Muscle of arm (tissue), 12 donors: Measurements from ENCODE around the gene SFT2D2. TPM values are rescaled to one million over a fixed set of nuclear protein-coding genes. Genes with fewer than 3 reads are reported as not detected.

Source experiments
- DNase-seq: peaks from one replicate; pipeline ENCODE4 v3.0.0-alpha.2; 2013
- polyA plus RNA-seq, 12 donors: library from polyadenylated mRNA; unstranded; fragments of 120-200 nt; gene quantifications; one replicate each; pipeline ENCODE4 v1.2.1, GENCODE V29; 2013; ENCODE audit not compliant: insufficient read length in 12 of 12

Gene SFT2D2
- polyA plus RNA-seq, 12 donors: 7.1 to 14.3 (median 10.6) TPM; not detected in 1

DNA sequence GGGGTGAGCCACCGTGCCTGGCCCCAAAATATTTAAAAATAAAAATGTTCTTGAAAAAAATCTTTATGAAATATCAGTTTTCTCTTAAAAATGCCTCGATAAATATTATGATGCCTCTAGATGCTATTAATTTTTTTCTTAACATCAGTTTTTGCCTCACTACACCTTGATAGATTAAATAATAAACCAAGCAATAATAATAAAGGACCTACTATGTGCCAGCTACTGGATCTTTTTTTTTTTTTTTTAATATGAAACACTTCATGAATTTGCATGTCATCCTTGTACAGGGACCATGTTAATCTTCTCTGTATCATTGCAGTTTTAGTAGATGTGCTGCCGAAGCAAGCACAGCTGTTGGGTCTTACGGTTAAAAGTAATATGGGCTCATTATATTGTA lies 37.3 kb downstream of the SFT2D2 start:
- DNase-seq: no peak

DNA sequence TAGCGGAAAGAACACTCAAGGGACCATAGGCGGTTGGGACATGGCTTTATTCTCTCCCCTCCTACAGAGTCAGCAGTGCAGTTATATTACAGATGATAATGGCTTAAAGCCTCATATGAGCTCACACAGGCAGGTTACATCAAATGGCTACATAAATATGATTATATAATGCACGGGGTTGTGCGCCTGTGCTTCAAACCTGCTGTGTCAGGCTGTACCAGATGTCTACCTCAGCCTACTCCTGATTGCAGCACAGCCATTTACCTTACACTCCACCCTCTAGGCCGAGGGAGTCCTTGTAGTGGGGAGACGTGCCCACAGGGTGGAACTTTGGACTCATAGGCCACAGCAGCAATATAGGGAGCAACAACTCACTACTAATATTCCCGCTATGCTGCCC lies 38.5 kb downstream of the SFT2D2 start:
- DNase-seq: no peak

DNA sequence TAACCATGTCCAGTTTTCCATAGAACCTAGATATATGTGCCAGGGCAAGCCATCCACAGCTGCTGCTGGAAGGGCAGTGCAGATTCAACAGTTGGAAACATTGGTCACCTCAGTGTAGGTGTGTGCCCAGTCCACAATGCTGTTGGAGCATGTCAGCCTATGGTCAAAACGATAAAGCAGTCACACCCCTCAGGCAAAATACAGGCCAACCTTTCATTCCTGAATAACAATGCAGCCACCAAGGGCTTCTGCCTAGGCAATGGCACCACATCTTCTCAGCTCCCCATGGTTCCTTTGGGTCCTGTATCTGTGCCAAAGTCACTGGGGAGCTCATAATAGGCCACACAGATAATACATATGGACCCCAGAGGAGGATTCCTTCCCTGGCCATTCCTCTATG lies 39.8 kb downstream of the SFT2D2 start:
- DNase-seq: no peak

DNA sequence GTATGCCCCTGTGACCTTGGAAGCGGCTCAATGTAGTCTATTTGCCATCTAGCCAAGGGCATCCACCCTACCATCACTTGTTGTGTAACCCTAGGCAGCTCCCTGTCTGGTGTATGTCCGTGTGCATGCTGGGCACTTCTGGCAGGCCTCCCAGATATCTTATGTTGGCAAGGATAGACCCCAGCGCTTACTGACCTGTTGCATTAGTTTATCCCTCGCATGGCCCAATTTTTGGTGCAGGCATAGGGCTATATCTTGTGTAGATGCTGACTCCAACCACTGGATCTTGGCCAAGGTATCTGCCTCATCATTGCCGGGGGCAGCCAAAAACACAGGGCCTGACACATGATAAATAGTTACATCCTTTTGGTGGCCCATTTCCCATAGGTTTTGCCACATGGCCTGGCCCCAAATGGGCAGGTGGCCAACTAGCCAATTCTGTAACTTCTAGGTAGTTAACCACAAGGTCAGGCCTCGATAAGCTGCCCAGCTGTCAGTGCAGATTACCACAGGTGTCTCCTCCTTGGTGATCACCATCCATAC lies 40.9 kb downstream of the SFT2D2 start:
- no peak for DNase-seq

DNA sequence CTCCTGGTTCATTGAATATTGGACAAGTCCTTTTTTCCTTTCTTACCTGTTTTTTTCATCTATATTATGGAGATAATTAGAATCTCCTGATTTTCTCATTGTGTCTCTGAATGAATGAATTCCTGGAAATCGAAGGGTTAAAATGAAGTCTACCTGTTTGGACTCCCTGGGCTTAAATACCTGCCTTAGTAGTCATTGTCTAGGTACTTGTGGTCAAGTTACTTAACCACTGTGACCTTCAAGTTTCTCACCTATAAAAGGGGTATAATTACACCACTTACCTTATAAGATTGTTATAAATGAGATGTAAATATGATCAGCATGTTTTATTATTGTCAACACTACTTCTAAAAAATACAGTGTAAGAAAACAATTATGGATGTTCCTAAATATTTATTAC lies 45.8 kb downstream of the SFT2D2 start:
- DNase-seq: no peak

DNA sequence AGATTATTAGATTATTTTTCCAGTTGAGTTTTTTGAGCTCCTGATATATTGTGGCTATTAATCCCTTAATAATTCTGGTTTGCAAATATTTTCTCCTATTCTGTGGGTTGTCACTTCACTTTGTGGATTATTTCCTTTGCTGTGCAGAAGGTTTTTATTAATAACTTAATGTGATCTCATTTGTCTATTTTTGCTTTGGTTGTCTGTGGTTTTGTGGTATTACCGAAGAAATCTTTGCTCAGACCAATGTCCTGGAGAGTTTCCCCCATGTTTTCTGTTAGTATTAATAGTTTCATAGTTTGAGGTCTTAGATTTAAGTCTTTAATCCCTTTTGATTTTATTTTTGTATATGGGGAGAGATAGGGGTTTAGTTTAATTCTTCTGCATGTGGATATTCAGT lies 47.8 kb downstream of the SFT2D2 start:
- DNase-seq: no peak

DNA sequence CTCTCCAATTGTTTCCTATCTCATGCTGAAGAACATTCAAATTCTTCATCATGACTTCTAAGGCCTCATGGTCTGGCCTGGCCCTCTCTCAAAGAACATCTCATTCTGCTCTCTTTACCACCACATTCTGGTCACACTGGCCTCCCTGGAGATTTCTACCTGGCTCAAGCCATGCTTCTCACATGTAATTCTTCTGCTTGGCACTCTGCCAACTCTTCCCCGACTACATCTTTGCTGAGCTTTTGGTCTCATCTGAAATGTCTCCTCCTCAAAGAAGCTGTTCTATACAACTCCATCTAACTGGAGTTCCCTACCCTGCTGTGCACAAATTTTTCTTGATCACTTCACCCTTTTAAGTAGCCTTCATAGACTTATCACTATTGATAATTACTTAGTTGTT lies 53.4 kb downstream of the SFT2D2 start:
- DNase-seq: no peak

DNA sequence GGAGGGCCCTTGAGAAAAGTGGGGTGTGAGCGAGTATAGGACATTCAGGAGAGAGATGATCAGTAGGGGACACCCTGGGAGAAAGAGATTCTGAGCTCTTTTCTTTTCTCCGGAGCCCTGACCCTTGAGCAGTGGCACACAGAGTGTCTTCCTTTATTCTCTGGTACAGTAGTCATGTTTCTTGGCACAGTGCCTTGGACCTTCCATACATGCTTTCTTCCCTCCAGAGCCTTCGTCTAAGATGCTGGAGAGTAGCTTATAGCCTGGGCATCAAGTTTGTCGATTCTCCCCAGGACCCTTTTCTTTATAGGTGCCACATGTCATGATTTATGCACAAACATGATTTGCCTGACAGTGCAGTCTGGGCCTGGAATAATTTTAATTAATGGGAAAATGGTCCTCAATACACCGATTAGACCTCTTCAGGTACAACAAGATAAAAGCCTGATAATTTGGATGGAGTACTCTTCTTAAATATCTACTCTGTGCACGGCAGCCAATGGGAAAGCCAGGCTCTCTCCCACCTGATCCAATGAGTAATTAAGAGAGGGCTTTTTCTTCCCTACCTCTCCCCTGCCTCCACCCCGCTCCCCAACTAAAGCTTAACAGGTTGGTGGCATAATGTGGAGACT lies 54.6 kb downstream of the SFT2D2 start, which contains the start of gene TBX19:
Gene TBX19, plus strand, starts transcription at position 582 of the 632 bp plus-strand sequence. CDS start 214 bp downstream, outside the sequence.
- DNase-seq: no peak

DNA sequence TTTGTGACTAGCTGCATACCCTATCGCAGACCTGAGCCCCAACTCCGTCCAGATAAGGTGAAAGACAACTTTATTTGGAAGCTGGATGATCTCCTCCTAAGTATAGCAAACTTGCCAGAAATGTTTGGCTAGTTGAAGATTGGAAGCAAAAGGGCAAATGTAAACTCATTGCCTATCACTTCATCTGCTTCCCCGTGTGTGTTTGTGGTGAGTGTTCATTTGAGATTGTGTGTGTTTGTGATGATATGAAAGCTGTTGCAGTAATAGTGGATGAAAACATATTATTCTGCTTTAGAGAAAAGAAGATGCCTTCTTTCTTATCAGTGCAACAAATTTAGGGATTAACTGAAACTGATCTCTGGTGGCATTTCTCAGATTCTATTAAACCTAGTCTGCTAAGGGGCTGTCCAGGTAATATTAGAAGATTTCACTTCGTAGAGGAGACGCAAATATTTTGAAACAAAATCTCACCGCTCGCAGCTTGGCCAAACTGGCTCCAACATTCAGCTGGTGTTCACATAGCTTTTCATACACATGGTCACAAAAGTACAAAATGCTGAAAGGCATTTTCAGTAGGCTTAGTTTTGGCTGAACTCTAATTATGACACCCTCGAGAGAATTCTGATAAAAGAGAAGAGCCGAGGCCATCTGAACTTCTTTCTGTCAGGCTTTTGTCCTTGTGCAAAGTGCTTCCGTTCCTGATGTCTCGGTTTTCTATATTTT lies 56.0 kb downstream of the SFT2D2 start:
- DNase-seq: no peak

DNA sequence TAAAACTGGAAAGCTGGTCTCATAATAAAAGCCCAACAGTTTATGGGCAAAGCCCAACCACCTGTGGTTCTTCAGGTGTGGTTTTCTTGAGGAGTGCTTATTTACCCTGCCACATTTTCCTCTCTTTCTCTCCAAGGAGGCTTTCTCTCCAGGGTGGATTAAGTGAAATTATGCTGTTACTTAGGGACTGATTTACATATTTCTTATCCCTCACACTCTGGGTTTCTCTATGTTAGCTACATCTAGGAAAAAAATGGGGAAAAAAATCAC lies 59.7 kb downstream of the SFT2D2 start:
- no peak for DNase-seq

DNA sequence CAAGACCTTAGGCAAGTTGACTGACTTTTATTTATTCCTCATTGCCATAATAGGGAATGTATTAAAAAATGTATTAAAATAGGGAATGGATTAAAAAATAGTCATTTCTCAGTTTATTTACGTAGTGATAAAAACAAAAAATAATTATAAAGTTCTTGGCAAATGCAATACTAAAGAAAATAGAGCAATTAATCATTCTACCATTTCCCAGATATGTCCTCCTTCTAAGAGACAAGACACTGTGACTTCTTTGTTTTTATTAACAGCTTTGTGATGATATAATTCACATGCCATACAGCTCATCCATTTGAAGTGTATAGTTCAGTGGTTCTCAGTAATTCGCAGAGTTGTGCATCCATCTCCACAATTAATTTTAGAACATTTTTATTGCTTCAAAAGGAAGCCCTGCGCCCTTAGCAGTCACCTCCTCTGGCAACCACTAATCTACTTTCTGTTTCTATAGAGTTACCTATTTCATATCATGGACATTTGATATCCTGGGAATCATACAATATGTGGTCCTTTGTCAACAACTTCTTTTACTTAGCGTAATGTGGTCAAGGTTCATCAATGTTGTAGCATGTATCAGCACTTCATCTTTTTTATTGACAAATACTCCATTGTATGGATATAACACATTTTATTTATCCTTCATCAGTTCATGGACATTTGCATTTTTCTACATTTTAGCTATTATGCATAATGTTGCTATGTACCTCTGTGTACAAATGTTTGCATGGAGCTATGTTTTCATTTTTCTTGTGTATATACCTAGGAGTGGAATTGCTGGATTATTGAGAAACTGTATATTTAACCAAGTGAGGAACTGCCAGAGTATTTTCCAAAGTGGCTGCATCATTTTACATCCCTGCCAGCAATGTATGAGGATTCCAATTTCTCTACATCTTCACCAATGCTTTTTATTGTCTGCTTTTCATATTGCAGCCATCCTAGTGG lies 60.4 kb downstream of the SFT2D2 start:
- no peak for DNase-seq

DNA sequence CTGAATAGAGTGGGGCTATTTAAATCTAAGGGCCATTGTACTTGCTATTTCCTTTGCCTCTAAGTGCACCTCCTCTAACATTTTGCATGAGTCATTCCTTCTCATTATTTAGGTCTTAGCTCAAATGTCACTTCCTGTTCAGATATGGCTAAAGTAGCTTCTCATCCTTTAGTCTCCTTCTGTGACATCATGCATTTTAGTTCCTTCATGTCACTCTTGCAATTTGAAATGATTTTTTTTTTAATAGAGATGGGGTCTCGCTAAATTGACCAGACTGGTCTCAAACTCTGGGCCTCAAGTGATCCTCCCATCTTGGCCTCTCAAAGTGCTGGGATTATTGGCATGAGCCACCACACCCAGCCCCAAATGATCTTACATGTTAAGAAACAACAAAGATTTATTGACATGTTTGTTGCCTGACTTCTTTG lies 61.4 kb downstream of the SFT2D2 start:
- DNase-seq: no peak

DNA sequence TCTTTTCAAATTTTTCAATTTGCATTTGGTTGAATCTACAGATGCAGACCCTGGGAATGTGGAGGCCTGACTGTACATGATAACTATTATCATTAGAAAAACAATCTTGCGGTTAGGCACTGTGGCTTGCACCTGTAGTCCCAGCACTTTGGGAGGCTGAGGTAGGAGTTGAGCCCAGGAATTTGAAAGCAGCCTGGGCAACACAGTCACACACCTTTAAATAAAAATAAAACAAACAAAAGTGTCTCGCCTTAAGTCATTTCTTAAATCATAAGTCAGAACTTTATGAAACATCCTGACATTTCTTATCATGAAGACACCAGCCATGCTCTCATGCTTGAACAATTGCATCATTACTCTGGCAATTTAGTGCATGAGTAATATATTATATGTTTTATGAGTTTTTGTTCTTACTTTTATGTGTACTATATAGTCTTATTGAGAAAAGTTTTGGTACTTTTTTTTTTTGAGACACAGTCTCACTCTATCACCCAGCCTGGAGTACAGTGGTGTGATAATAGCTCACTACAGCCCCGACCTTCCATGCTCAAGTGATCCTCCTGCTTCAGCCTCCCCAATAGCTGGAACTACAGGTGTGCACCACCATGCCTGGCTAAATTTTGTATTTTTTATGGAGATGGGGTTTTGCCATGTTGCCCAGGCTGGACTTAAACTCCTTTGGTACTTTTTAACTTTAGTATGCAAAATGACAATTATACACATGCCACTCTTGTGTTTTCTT lies 62.7 kb downstream of the SFT2D2 start:
- DNase-seq: no peak

DNA sequence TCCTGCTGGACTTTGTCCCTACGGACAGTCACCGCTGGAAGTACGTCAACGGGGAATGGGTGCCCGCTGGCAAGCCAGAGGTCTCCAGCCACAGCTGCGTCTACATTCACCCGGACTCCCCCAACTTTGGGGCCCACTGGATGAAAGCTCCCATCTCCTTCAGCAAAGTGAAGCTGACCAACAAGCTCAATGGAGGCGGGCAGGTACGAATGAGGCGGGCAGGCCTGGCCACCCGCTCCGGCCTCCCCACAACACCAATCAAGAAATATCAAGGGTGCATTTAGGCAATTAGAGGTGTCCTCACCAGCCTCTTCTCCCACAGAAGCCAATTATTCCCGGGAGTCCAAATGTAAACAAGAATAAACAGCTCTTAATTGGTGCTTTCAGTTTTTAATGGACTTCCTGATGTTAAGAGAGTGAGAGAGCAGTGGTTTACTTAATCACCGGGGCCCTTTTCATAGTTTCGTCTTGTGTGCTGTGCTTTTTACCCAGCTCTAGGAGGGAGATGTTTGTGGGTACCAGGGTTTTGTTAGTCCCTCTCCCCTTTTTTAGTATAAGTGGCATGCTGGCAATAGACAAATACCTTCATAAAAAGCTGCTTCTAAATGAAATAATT lies 65.5 kb downstream of the SFT2D2 start:
- no peak for DNase-seq

DNA sequence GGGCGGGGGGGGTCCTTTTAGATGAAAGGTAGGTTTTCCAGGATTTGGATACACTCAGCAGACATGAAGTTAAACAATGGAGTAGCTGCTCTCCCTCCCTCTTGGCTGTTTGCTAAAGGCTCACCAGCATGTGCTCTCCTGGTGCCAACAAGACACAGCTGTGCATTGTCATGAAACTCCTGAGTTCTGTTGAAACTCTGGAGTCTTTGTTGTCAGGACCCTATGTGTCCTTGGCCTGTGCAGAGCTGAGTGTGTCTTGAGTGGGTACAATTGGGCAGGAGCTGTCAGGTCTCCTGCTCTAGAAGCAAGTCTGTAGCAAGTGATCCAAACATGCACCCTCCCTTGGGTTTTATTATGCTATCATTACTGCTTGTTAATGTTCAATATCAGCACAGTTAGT lies 67.6 kb downstream of the SFT2D2 start:
- DNase-seq: no peak

DNA sequence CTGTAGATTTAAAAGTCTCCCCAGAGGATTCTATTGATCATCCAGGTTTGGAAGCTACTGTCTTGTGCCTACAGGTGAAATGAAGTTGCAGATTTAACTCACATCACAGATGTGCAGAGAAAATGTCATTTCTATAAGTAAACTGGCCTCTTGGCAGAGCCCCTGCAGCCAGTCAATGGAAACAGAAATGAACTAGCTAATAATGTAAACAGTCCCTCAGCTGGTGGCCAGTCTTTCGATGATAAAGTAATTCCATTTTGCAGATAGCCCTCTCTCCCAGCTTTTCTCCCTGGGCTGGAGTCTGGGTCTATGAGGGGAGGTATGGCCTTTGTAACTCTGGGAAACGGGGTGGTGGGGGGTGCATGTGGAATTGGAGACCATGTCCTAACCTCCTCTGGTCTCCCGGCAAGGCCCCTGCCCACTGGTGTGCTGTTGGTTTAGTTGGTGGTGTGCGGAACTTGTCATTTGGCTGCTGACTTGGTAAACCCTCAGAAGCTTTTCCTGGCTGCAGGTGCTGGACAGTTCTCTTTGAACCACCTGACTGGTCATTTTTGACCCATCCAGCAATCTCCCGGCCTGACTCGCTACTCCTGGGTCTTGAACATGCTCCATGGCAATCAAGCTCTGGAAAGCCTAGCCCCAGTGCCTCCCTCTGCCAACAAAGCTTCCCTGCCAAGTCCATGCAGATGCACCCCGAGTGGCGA lies 69.8 kb downstream of the SFT2D2 start:
- DNase-seq: no peak

DNA sequence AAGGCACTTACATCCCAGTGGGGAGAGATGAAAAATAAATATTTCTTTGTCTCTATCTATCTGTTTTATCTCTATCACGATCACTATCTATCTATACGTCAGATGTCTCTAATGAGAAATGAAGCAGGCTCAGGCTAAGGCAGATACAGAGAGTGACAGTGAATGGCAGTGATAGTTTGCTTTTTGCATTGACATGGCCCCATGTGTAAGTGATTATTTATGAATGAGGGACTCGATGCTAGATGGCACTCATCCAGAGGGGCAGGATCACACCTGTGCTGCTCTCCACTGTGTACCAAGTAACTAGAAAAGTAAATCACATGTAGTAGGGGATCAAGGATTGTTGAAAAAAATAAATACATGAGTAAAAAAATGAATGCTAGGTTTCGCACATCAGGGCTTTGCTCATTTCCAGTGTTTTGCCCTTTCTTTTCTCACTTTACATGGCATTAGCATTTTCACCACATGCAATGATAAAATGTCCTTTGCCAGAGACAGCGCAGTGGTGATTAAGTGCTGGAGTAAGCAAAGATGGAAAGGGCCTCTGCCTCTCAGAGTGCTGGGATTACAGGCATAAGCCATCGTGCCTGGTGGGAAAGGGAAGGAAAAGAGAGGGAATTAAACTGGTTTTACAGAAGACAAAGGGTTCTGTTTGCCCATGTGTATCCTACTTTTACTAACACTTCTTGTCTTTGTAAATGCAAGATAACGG lies 71.4 kb downstream of the SFT2D2 start:
- no peak for DNase-seq

DNA sequence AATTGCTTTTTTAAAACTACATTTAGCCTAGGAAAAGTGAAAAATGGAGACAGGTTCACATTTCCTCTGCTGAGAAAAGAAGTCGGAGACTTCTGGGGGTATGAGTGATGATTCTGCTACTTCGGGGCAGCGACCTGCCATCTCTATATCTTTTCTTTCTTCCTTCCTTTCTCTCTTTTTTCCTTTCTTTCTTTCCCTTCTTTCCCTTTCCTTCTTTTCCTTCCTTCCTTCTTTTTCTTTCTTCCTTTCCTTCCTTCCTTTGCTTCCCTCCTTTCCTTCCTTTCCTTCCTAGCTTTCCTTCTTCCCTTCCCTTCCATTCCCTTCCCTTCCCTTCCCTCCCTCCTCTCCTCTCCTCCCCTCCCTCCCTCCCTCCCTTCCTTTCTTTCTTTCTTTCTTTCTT lies 72.6 kb downstream of the SFT2D2 start:
- DNase-seq: no peak

DNA sequence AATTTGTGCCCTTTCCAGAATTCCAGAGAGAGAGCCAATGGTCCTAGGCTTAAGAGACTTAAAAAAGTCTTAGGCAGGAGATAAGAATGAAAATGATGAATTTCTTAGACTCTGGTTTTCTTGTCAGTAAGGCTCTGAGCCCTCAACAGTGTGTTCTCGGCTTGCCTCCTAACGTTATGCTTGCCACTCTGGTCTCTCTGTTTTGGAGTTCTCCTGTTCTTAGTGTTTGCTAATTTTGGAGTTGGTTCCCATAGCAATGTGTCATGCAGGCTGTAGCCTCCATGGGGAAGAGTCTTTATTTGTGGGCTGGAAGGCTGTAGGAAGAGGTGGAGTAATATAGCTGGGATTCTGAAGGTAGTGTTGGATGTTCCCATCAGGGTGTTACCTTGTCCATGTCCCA lies 74.8 kb downstream of the SFT2D2 start:
- no peak for DNase-seq
